ENCODE measurements around the gene CACNA1B. TPM values are rescaled to one million over a fixed set of nuclear protein-coding genes. Genes with fewer than 3 reads are reported as not detected.

Gene CACNA1B
- total and polyA plus RNA-seq, 9 of the 15 experiments (the other 6 are each of a cell fraction or from before 2014, with no cell fraction given) = 0.01 to 0.04 TPM; not detected in 7

- H3K4me1 ChIP-seq (replicated peaks in 1 of 2; ENCODE audit: control insufficient read depth in 2 of 2, insufficient read depth in 2 of 2, low read length in 2 of 2) = peaks cover 0 to 3% of the 10 kb centered on the region in 2 experiments; a peak in 1 of 5 replicates
- no peak overlapping the region; a peak in 1 of 4 replicates for H3K9ac ChIP-seq (ENCODE audit: insufficient read depth in 1 of 2, low read depth in 2 of 2, low read length in 2 of 2)
- no peaks in the 10 kb centered on the region for H3K9me3 ChIP-seq (replicated peaks; ENCODE audit: control insufficient read depth, insufficient read depth, low read depth, low read length)
- in situ Hi-C loops (cut with MboI) (no loop called here), intact Hi-C loops (cut with micrococcal nuclease) (no loop called here)
- WGBS (ENCODE audit: insufficient coverage, low coverage, missing lambda C conversion rate) = 8% methylated on average over 14 of the region's 18 CpGs
- H3K4me3 ChIP-seq = no peak overlapping the region
- POLR2A ChIA-PET = interaction anchor here (0.7 kb wide), 1 partner anchor 667 kb away, joined by 3 read pairs; no protein-coding TSS in a partner anchor
- no TSS peak for BruUV-seq (replicated peaks)
- H3K9me1 ChIP-seq (ENCODE audit: control insufficient read depth, insufficient read depth, low read length) = no peaks in the 10 kb centered on the region
- H4K20me1 ChIP-seq (replicated peaks; ENCODE audit: control insufficient read depth, insufficient read depth, low read length) = 0 out of 2 replicates have a peak, but pooled peaks cover 4% of the 10 kb centered on the region
- no peaks in the 10 kb centered on the region for H3K79me2 ChIP-seq (ENCODE audit: control insufficient read depth, insufficient read depth, low read length)
- CTCF ChIA-PET (ENCODE audit: low intra/inter-chr PET ratio) = no interaction called here
- no peak overlapping the region for H2AFZ ChIP-seq (ENCODE audit: low read depth, low read length)
- FAIRE-seq (no peak), DNase-seq (ENCODE audit: extremely low read depth in 1 of 4, low spot score in 3 of 4) (no peak), ATAC-seq (no peak)
- H3K36me3 ChIP-seq (ENCODE audit: control insufficient read depth, insufficient read depth, low read length) = no peaks in the 10 kb centered on the region
- no peak overlapping the region for H3K4me2 ChIP-seq (ENCODE audit: insufficient read depth, low read length)
- peaks cover 32 to 98% of the 10 kb centered on the region in 2 experiments for H3K27me3 ChIP-seq (ENCODE audit: control insufficient read depth in 2 of 2, insufficient read depth in 2 of 2, low read length in 2 of 2)
- no peak overlapping the region for H3K27ac ChIP-seq (ENCODE audit: extremely low read depth, low read depth, low read length)
- TF ChIP-seq HINFP (tag; conservative IDR thresholded peaks at IDR 0.05; ENCODE audit: low read depth) = no peak
- no peak for TF ChIP-seq E2F4 (CRISPR knock-in tag; IDR thresholded peaks at IDR 0.05; ENCODE audit: low read depth)
- no peak for TF ChIP-seq USF2 (CRISPR knock-in tag; IDR thresholded peaks at IDR 0.05)
- no peak for TF ChIP-seq PHTF2 (CRISPR knock-in tag; IDR thresholded peaks at IDR 0.05)
- no peak for TF ChIP-seq ZFX (CRISPR knock-in tag; IDR thresholded peaks at IDR 0.05)
These were observed 196.9 kb downstream of the CACNA1B start for GRCh38 chr9:138074516-138074915.
